H1 (cell line): ENCODE measurements around the gene SUPT7L. TPM values are rescaled to one million over a fixed set of nuclear protein-coding genes. Genes with fewer than 3 reads are reported as not detected.

Source experiments
- MAFK ChIP-seq: IDR thresholded peaks from 2 replicates; pipeline ENCODE4 v1.6.1; 2012; ENCODE audit warnings: low read depth, mild to moderate bottlenecking, improper control_type of control experiment, low read length
- NANOG ChIP-seq: IDR thresholded peaks from 2 replicates; pipeline ENCODE4 v1.6.1; 2011; ENCODE audit warnings: low read length, low read depth, mild to moderate bottlenecking, inconsistent platforms; ENCODE audit not compliant: insufficient read depth, poor library complexity, severe bottlenecking
- polyA plus RNA-seq, 7 experiments: library from polyadenylated mRNA; depleted of rRNA in 3 of 7; stranded (reverse) in 5 of 7; unstranded in 2 of 7; fragments of >200 nt in 5 of 7; fragments of 200-250 nt in 2 of 7; gene quantifications; 1 replicate in 5 of 7; 2 replicates in 1 of 7; 4 replicates in 1 of 7; pipeline versions ENCODE4 v1.2.1 to v1.2.3, GENCODE V29; 2011 to 2013; ENCODE audit warnings: missing spikeins in 2 of 7, mixed read lengths in 2 of 7
- total RNA-seq: library from RNA; stranded (reverse); fragmentation: NEBNext Ultra II Directional; extraction: Animal tissue kit (Norgen Biotek cat#: 25700); gene quantifications from 2 replicates; pipeline ENCODE4 v1.2.1, GENCODE V29; 2021

SUPT7L gene
- total and polyA plus RNA-seq, 2 of the 8 experiments (the other 6 are each of a cell fraction or from before 2014, with no cell fraction given), result 22.2 to 26.6 TPM

GRCh38 chr2:27653397-27653796, 10.0 kb downstream of the SUPT7L start (continued):
- TF ChIP-seq NANOG, result no peak
- no peak for TF ChIP-seq MAFK
